Metanephros (tissue), 1 donor: ENCODE data around the gene CFAP52. TPM values are rescaled to one million over a fixed set of nuclear protein-coding genes. Genes with fewer than 3 reads are reported as not detected.

Experiments
- total RNA-seq: library from RNA; depleted of rRNA; stranded (reverse); fragments of >200 nt; gene quantifications from one replicate; pipeline ENCODE4 v1.2.3, GENCODE V29; 2014

CFAP52 gene, protein sequence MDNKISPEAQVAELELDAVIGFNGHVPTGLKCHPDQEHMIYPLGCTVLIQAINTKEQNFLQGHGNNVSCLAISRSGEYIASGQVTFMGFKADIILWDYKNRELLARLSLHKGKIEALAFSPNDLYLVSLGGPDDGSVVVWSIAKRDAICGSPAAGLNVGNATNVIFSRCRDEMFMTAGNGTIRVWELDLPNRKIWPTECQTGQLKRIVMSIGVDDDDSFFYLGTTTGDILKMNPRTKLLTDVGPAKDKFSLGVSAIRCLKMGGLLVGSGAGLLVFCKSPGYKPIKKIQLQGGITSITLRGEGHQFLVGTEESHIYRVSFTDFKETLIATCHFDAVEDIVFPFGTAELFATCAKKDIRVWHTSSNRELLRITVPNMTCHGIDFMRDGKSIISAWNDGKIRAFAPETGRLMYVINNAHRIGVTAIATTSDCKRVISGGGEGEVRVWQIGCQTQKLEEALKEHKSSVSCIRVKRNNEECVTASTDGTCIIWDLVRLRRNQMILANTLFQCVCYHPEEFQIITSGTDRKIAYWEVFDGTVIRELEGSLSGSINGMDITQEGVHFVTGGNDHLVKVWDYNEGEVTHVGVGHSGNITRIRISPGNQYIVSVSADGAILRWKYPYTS
- total RNA-seq: 1.1 TPM

DNA sequence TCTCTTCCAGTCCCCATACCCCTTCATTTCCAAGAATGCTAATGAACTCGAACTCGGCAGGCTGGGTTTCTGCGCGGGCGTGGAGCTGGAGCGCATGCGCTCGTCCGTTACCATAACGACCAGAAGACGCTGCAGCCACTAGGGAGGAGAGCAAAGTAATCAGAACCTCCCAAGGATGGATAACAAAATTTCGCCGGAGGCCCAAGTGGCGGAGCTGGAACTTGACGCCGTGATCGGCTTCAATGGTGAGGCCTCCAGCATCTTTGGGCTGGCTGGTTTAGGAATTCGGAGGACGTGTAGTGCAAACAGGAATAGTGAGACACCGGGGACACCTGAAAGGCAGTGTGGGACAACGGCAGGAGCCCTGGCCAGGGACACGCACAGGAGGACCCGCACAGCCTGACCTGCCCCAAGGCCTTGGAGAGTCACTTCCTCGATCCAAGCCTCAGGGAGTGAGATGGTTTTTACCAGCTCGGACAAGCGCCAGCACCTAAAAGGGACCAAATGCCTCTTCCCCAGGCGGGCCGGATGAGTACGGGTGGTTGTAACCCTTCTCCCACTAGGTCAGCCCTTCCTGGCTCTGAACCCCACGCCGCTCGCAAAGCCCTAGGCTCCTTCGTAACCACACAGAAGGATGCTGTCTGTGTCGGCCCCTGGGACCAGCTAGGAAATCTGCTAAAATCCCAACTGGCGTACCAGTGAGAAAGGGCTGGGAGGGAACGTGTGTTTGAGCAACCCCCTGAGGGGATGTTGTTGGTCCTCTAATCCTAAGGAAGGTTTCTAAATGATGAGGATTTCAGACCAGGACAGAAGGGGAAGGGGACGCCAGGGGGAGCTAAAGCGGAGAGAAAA, at the start of gene CFAP52:
TSS of gene CFAP52 (plus strand) at position 122 of the 852 bp plus-strand sequence. CDS start at position 176, 54 bp downstream.

DNA sequence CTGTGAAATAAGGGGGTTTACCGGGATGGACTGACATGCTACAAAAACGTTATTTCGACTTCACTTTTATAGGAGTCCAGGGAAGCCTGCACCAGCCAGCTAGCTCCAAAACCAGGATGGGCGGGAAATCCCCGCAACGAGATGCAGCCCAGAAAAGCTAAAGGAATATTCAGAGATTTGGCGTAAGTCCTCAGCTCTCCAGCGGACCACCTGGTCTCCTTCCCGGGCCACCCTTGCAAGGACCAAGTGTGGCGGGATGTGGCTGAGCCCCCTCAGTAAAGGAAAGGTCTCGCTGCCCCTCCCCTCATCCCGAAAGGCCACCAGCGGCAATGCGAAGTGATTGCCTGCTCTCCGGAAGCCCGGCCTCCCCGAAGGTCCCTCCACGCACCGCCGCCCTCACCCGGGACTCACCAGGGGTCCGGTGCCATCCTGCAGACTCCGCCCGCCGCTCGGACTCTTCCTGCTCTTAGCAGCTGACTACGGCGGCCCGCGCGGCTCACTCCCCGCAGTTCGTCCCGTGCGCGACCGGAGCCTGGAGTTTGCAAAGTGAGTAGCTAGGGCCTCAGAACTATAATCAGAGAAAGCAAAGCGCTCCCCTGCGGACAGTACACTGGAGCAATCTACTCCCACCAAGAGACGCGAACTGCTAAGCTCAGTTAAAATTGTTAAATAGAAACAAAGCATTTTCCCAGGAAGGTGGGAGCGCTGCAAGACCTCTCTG, 901 bp upstream of the CFAP52 start, which contains the start of gene STX8:
TSS of gene STX8 (minus strand) at position 440 of the 721 bp plus-strand sequence. CDS start at position 428, 12 bp downstream.

DNA sequence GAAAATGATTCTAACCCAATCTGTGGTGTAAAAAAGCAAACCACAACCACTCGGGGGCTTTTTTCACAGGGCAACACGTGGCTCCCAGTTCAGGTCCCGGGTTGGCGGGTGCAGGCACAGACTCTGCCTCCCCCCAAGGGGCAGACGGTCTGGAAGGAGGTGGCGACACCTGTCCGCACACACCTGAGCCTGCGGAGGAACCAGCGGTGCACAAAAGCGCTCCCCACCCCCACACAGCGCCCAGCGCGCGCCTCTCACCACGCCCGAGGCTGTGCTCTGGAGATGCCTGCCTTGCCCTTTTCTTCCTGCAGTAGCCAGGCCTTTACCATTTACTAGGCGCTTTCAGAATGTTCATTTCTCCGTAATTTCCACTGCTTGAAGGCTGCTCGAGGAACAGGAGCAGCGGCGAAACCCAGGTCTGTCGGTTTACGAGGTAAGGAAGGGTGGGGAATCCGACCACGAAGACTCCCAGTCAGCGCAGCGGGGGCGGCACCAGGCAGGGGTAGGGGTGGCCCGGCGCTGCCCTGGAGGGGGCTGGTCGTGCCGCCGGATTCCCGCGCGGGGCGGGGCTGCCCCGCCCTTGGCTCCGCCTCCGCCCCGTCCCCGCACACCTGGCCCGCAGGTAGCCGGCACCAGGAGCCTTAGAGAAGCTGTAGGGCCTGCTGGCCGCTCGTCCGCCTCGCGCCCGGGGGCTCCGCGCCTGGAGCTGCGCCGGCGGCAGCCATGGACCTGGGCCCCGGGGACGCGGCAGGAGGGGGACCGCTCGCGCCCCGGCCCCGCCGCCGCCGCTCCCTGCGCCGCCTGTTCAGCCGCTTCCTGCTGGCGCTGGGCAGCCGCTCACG, 68.7 kb downstream of the CFAP52 start, which contains the start of gene USP43:
TSS of gene USP43 (plus strand) at position 608 of the 842 bp plus-strand sequence. CDS start at position 724, 116 bp downstream.

Other genes with a start within 250 kb of the CFAP52 start
- gene STX8, start 822 bp upstream of the CFAP52 start, total RNA-seq: 71.1 TPM
- 5.3 TPM for gene USP43, start 68.9 kb downstream of the CFAP52 start, total RNA-seq
- 25.3 TPM for gene DHRS7C, start 214.9 kb downstream of the CFAP52 start, total RNA-seq
- gene GSG1L2, start 245.4 kb downstream of the CFAP52 start, total RNA-seq: not detected
- 0.12 TPM for gene GLP2R, start 249.3 kb downstream of the CFAP52 start, total RNA-seq